SU-DHL-6 (cell line): ENCODE data around the gene BPIFB4.

Experiments used
- H2AFZ ChIP-seq: fragments of 200-600 bp; sonication (generic); 2 replicates; pipeline ENCODE4 v1.6.1; 2014; ENCODE audit warnings: low read depth, mild to moderate bottlenecking, moderate library complexity, mixed read lengths, antibody characterized with exemption, low read length; ENCODE audit not compliant: severe bottlenecking
- H3F3A ChIP-seq: fragments of 200-600 bp; shearing (Covaris generic); 2 replicates; pipeline ENCODE4 v1.6.0; 2016; ENCODE audit warnings: antibody characterized with exemption, mild to moderate bottlenecking; ENCODE audit not compliant: insufficient read depth
- H3K27ac ChIP-seq: fragments of 200-600 bp; sonication (generic); 2 replicates; pipeline ENCODE4 v1.5.1; 2016; ENCODE audit warnings: low read depth, mild to moderate bottlenecking, low read length, moderate library complexity, mixed read lengths
- H3K27me3 ChIP-seq: fragments of 200-600 bp; sonication (generic), shearing (Covaris generic); 2 replicates; pipeline ENCODE4 v1.6.0; 2014; ENCODE audit warnings: mild to moderate bottlenecking, low read length
- H3K36me3 ChIP-seq: fragments of 200-600 bp; sonication (generic); 2 replicates; pipeline ENCODE4 v1.6.1; 2014; ENCODE audit warnings: mild to moderate bottlenecking, low read length, mixed read lengths
- H3K4me2 ChIP-seq: fragments of 300-600, 200-600 bp; shearing (Covaris generic), sonication (generic); 2 replicates; pipeline ENCODE4 v1.6.0; 2014; ENCODE audit warnings: low read length, low read depth, mild to moderate bottlenecking; ENCODE audit not compliant: poor library complexity, severe bottlenecking
- H3K4me3 ChIP-seq: fragments of 200-600 bp; sonication (generic); 2 replicates; pipeline ENCODE4 v1.5.1; 2014; ENCODE audit warnings: antibody characterized with exemption, low read length, mild to moderate bottlenecking, mixed read lengths; ENCODE audit not compliant: insufficient read depth, poor library complexity, severe bottlenecking
- H3K79me2 ChIP-seq: fragments of 200-600 bp; sonication (generic); 2 replicates; pipeline ENCODE4 v1.6.1; 2014; ENCODE audit warnings: mild to moderate bottlenecking, low read length, moderate library complexity; ENCODE audit not compliant: insufficient read depth
- H3K9ac ChIP-seq: fragments of 200-600 bp; sonication (generic); 2 replicates; pipeline ENCODE4 v1.7.0; 2014; ENCODE audit warnings: mild to moderate bottlenecking, low read length
- H3K9me2 ChIP-seq: fragments of 200-600 bp; sonication (generic); replicated peaks from 2 replicates; pipeline ENCODE4 v1.6.1; 2014; ENCODE audit warnings: low read length; ENCODE audit not compliant: insufficient read depth
- H3K9me3 ChIP-seq: fragments of 200-600 bp; sonication (generic); 2 replicates; pipeline ENCODE4 v1.6.1; 2014; ENCODE audit warnings: low read length, mixed read lengths; ENCODE audit not compliant: insufficient read depth
- H4K20me1 ChIP-seq: fragments of 200-600 bp; sonication (generic); 2 replicates; pipeline ENCODE4 v1.6.1; 2014; ENCODE audit warnings: low read depth, mild to moderate bottlenecking, antibody characterized with exemption, low read length, moderate library complexity, mixed read lengths
- CTCF ChIP-seq: fragments of 200-600 bp; sonication (generic); IDR thresholded peaks from one replicate; pipeline ENCODE4 v1.5.1; 2017; ENCODE audit warnings: antibody characterized with exemption, mild to moderate bottlenecking, low read length, moderate library complexity; ENCODE audit not compliant: insufficient read depth, poor library complexity, severe bottlenecking
- EZH2phosphoT487 ChIP-seq: fragments of 200-600 bp; sonication (generic), shearing (Covaris generic); conservative IDR thresholded peaks from 2 replicates; pipeline ENCODE4 v1.6.1; 2018; ENCODE audit warnings: mild to moderate bottlenecking, antibody characterized with exemption, low read length, moderate library complexity, mixed read lengths

The BPIFB4 gene

GRCh38 chr20:33108661-33109060, 29.2 kb downstream of the BPIFB4 start:
- no peak overlapping the region for H3K9ac ChIP-seq
- no peaks in the 10 kb centered on the region for H3K27me3 ChIP-seq

DNA sequence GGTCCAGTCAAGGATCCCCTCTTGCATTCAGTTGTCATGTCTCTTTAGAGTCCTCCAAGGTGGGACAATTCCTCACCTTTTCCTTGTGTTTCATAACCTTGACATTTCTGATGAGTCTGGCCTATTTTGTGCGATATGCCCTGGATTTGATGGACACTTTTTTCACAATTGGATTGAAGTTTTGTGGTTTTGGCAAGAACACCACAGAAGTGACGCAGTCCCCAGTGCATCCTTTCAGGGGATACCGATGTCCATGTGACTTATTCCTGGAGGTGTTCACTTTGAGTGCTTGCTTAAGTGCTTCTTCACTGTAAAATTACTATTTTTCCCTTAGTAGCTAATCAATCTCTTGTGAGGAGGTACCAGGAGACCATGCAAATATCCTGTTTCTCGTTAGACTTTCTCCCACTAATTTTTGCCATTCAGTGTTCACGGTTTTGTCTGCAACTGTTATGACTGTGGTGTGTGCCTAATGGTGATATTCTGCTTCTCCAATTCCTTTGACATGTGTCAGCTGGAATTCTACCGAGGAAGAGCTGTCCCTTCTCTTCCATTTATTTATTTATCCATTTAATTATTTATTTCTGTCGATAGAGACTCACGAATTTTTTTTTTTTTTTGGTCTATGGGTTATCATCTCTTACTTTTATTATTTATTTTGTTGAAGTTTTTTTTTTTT, 30.8 kb downstream of the BPIFB4 start:
- no peaks in the 10 kb centered on the region for H4K20me1 ChIP-seq
- no peaks in the 10 kb centered on the region for H3K9me3 ChIP-seq
- no peaks in the 10 kb centered on the region for H3F3A ChIP-seq
- no peak overlapping the region for H3K9ac ChIP-seq
- H3K79me2 ChIP-seq: no peaks in the 10 kb centered on the region
- no peak overlapping the region for H2AFZ ChIP-seq
- no peak overlapping the region for H3K27ac ChIP-seq
- no peaks in the 10 kb centered on the region for H3K36me3 ChIP-seq
- H3K4me2 ChIP-seq: no peak overlapping the region
- no peak for TF ChIP-seq EZH2phosphoT487
- no peak for TF ChIP-seq CTCF
- no peak overlapping the region for H3K4me3 ChIP-seq
- H3K9me2 ChIP-seq: no peaks in the 10 kb centered on the region
- no peaks in the 10 kb centered on the region for H3K27me3 ChIP-seq

More at GRCh38 chr20:33108661-33109060, 29.2 kb downstream of the BPIFB4 start:
- H3K36me3 ChIP-seq: no peaks in the 10 kb centered on the region
- H3K79me2 ChIP-seq: no peaks in the 10 kb centered on the region
- H3K9me2 ChIP-seq: no peaks in the 10 kb centered on the region
- no peaks in the 10 kb centered on the region for H3K9me3 ChIP-seq
- no peak overlapping the region for H3K27ac ChIP-seq
- H3F3A ChIP-seq: no peaks in the 10 kb centered on the region
- no peak overlapping the region for H3K4me2 ChIP-seq
- no peaks in the 10 kb centered on the region for H4K20me1 ChIP-seq
- TF ChIP-seq EZH2phosphoT487 (no peak), CTCF (no peak)
- H2AFZ ChIP-seq: no peak overlapping the region
- H3K4me3 ChIP-seq: no peak overlapping the region

DNA sequence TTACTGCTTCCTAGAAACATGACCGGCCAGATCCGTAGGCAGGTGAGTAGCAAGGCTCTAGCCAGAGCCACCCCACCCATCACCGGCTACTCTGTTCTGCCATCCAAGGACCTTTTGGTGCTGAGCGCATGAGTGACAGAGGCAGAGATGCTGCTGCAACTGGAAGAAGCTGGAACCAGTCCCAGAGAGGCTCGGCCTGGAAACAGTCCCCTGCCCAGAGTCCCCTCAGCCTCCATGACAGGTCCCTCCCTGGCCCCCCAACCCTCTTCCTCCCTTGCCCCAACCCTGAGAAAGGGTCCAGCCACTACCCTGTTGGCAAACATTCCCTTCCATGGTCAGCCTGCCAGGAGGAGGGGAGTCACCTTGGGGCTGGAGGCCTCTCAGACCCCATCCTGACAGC, 31.9 kb downstream of the BPIFB4 start:
- no peaks in the 10 kb centered on the region for H3F3A ChIP-seq
- H3K36me3 ChIP-seq: no peaks in the 10 kb centered on the region
- TF ChIP-seq EZH2phosphoT487 (no peak), CTCF (no peak)
- no peaks in the 10 kb centered on the region for H3K79me2 ChIP-seq
- no peaks in the 10 kb centered on the region for H4K20me1 ChIP-seq
- no peak overlapping the region for H3K4me3 ChIP-seq
- H3K9me2 ChIP-seq: no peaks in the 10 kb centered on the region
- H2AFZ ChIP-seq: no peak overlapping the region
- no peak overlapping the region for H3K4me2 ChIP-seq
- no peaks in the 10 kb centered on the region for H3K27me3 ChIP-seq
- H3K9me3 ChIP-seq: no peaks in the 10 kb centered on the region
- no peak overlapping the region for H3K9ac ChIP-seq
- H3K27ac ChIP-seq: no peak overlapping the region
